DMS114 treated with DMSO at 0.1 percent for 48 hours (cell line): ENCODE data around the gene BHLHE23.

Experiments used
- DNase-seq: peaks from one replicate; lab custom pipeline; 2025; ENCODE audit not compliant: unreplicated experiment; lab: John Stamatoyannopoulos, UW

Gene BHLHE23

DNA sequence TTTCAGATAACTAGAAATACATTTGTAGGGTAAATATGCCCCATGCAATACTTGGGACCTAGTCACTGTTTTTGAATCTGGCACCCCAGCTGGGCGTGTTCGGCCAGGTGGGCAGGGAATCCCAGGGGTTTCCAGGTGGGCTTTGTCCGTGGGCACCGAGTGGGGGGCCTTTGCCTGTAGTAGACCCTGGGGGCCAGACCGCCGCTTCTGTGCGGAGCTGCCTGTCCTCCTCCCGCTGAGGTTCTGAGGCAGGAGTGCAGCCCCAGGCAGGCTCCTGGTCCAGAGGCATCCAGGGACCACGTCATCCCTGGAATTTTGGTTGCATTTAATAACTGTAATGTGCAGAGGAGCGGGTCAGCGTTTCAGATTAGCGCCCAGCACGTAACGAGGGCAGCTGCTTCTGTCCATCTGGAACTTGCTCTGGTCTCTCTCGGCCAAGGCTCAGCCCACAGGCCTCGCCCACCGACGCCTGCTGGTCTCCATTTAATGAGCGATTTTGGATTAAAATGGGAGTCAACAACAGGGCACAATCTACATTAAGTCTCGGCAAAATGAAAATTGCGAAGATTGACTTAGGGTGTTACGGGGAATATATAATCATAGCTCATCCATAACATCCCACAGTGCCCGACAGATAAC, 12.8 kb downstream of the BHLHE23 start:
- DNase-seq: no peak

DNA sequence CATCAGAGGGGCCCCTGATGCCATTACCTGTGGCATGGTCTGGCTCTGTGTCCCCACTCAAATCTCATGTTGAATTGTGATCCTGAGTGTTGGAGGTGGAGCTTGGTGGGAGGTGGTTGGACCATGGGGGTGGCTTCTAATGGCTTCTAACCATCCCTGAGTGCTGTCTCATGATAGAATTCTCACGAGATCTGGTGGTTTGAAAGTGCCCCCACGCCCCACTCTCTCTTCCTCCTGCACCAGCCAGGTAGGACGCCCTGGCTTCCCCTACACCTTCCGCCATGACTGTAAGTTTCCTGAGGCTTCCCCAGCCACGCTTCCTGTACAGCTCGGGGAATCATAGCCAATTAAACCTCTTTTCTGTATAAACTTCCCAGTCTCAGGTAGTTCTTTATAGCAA, 14.9 kb downstream of the BHLHE23 start:
- DNase-seq: no peak

DNA sequence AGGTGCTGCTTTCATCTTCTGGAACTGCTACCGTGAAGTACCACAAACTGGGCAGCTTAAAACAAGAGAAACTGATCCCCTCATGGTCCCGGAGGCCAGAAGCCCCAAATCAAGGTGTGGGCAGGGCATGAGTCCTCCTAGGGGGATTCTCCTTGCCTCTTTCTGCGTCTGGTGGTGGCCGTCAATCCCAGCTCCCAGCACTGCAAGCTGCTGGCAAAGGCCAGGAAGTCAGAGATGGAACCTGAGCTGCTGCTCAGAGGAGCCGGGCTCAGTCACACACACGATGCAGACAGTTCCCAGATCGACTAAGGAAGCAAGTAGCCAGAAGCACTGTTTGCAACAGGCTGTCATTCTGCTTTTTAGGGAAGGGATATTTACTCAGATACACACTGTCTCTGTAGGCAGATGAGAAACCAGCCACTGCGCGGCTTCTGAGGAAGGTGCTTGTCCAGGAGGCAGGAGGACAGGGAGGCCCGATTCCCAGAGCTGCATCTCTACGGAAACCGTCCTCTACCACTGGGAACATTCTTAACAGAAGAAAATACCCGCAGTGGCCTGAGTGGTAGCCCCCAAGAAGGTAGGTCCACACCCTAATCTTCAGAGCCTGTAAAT, 15.5 kb downstream of the BHLHE23 start:
- DNase-seq: no peak

DNA sequence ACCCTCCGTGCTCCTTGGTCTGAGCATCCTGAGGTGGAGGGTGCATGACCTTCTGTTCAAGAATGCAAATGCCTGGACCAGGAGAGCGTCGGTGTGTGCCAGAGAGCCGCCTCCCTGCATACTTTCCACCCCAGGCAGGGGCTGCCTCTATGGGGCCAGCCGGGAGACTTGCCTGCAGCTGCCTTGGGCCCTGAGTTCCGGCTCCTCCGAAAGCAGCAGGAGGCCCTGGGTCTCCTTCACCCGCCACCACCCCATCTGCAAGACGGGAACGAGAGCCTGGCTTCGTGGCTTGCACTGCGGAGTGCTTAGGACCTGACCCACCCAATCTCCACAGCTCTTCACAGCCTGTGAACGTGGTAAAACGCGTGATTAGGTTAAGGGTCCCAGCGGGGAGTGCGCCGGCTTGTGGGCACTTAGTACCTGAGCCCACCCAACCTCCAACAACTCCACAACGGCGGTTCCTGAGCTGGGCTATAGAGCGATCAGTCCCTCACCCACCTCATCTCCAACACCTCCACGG, 16.4 kb downstream of the BHLHE23 start:
- no peak for DNase-seq

DNA sequence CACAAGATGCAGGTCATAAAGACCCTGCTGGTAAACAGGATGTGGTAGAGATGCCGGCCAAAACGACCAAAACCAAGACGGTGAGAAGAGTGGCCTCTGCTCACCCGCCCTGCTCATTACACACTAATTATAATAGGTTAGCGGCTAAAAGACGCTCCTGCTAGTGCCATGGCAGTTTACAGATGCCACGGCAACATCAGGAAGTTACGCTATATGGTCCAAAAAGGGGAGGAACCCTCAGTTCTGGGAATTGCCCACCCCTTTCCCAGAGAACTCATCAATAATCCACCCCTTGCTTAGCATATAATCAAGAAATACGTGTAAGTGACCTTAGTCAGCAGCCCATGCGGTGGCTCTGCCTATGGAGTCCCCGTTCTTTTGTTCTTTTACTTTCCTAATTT, 17.6 kb downstream of the BHLHE23 start:
- no peak for DNase-seq

DNA sequence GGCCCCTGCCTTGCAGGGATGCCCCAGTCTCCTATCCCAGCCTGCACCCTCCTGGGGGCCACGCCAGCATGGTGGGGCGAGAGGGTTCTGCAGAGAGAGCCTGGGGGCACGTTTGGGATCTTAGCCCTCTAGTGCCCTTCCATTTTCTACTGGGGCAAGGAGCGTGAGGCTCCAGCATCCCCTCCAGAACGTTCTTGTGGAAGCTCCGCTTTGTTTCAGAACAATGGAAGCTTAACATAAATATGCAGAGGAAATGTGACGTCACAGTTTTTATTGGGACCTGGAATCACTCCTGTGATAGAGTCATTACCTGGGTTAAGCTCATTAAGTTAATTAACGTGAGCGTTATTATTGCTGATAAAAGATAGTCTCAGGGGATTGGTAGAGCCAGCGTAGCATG, 19.6 kb downstream of the BHLHE23 start:
- no peak for DNase-seq

DNA sequence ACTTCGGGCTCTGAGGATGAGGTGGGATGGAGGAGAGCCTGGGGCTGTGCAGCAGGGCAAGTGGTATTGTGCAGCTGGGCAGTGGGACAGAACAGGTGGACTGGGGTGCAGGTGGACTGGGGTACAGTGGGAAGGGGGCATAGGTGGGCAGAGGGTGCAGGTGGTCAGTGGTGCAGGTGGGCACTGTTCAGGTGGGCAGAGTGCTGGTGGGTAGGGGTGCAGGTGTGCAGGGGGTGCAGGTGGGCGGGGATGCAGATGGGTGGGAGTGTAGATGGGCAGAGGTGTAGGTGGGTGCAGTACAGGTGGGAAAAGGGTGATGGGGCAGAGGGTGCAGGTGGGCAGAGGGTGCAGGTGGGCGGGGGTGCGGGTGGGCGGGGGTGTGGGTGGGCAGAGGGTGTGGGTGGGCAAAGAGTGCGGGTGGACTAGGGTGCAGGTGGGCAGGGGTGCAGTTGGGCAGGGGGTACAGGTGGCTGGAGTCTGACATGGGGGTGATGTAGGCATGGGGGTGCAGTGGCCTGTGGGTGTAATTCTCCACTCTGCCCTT, 20.4 kb downstream of the BHLHE23 start:
- no peak for DNase-seq

DNA sequence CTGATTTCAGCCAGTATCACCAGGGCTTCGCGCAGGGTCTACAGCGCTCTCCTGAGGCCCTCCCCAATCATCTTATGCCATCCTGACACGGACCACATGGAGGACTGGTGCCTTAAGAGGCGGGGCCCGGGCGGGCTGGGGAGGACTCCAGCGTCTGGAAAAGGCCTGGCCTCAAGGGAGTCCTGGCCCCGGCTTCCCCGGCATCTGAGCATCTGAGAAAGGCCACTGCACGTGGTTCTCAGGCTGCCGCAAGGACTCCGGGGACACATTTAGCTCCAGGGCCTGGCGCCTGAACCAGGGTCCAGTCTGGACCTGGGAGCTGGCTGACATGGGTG, 21.4 kb downstream of the BHLHE23 start:
- no peak for DNase-seq

DNA sequence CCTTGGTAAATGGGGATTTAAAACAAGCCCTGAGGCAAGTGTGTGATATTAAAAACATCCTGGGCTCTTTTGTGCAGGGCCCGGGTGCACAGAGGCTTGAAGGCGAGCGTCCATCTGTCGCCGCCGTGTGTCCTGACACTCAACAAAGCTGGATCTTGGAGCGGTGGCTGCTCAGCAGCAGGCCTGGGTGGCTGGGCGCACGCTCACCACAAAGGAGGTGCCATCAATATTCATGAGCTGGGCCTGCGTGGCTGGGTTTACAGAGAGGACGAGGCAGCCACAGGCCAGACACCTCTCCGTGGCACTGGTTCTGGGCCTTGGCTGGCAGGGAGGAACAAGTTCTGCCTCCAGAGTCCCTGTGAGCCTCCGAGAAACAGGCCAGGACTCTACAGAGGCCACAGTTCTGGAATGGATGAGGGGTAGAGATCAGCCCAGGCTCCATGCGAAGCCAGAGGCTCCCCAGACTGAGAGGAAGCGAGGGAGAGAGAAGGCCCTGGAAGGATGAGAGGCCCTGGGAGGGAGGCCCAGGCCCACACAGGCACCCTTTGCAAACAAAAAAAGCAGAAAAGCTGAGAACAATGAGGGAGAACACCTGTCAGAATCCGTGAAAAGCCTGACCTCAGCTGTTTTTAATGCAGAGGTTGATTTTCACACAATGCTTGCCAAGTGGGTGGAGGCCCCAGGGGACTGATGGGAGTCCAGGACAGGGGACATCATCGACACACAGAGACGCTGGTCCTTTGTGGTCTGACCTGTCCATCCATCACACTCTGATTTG, 21.9 kb downstream of the BHLHE23 start:
- no peak for DNase-seq

DNA sequence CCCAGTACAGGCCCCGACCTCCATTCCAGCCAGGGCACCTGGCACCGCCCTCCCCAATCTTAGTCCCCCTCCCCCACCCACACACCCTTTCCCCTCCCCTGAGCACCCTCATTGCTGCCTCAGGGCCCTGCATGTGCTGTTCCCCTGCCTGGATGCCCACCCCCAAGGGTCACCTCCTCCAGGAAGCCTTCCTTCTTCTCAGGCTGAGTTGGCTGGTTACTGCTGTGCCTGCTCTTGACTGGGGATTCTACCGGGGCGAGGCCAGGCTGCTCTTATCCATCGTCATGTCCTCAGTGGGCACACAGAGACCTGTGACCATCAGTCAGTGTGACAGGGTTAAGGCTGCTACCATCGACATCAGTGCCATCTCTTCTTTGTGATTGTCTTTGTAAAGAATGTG, 23.6 kb downstream of the BHLHE23 start:
- DNase-seq: no peak

DNA sequence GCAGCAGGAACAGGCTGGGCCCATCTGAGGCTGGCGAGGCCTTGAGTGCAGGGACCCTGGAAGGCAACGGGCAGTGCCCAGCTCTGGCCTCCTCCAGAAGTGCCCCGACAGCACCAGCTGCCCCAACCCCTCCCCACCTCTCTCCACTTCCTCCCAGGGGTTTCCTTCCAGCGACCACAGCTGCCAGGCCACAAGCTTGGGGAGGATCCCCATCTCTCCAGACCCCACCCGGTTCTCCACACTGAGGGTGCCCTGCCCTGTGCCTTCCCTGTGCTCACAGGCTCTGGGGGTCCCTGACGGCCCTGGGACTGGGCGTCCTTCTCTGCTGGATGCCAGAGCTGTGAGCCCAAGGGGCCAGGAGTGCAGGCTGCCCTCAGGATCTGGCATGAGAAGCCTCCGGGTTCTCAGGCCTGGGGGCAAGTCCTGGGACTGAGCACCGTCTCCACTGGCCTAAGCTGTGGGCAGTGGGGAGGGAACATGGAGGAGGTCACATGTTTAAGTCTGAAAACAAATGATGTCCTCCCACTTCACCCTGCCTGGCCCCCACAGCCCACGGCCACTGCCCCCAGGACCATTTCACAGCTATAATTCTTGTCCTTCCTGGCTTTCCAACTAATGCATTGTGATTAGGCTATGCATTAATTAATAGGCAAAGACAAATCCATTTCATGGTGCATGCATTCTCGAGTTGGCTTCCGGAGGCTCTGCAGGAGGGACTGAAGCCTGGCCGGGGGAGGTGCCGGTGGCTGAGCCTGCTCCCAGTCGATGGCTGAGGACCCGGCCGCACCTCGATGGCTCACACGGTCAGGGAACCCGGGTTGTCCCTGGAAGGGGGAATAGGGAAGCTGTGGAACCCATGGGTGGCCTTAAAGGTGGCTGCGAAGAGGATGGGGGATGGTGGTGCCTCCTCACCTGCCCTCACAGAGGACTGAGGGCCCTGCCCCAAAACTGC, 24.4 kb downstream of the BHLHE23 start:
- DNase-seq: no peak

DNA sequence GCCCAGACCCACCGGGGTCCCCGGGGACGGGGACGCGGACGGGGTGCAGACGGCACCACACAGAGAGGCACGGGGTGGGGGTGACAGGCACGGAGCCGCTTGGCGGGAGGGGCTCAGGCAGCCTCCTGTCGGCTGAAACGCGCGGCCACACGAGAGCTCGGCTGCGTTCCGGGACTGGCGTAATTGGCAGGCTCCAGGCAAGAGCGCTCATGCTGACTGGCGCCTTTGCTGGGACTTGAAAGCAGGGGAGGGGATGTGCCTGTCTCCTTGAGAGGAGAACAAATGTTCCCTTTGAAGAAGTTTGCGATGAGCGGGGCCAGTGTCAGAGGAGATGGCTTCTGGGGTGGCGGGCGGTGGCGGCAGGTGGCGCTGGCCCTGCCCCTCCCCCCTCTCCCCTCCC, 25.8 kb downstream of the BHLHE23 start:
- no peak for DNase-seq

DNA sequence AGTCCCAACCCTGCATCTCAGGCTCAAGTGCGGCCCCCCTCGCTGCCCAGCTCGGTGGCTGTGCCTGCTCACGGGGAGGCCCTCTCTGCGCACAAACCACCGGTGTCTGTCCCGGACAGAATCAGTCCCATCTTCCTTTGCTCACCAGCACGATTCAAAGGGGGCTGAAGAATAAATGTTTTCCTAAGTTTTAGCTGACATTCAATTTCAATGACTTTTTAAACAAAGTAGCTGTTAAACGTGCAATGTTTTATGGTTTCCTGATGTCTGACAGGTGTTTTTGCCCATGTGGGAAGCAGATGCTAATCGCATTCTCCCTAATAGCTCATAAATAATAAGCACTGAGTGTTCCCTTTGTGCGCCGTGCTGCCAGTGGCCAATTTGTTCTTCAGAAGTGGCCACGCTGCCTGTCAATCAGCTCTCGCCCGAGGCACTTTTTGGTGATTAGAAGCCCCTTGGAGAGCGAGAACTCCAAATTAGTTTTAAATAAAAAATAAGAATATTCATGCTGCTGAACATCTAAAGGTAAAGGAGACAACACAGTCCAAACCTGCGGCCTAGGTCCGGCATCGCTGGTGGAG, 26.3 kb downstream of the BHLHE23 start:
- no peak for DNase-seq

DNA sequence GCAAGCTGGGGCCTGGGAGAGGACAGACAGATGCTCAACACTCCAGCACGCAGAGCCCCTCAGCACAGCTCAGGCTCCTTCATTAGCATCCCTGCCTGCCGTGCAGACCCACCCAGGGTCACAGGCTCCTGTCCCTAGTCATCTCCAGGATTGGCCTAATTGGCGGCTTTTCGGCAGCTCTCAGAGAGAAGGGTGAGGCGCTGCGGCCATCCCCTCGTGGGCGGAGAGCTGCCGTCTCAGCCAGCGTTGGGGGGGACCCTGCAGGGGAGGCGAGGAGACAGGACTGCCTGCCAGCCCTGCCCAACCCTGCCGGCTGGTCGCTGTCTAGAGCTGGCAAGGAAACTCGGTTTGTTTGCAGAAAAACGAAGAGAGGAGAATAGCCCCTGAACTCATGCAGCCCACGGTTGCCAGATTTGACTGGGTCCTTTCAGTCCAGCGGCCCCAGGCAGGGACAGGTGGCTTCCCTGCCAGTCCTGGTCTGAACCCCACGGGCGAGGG, 26.8 kb downstream of the BHLHE23 start:
- no peak for DNase-seq

DNA sequence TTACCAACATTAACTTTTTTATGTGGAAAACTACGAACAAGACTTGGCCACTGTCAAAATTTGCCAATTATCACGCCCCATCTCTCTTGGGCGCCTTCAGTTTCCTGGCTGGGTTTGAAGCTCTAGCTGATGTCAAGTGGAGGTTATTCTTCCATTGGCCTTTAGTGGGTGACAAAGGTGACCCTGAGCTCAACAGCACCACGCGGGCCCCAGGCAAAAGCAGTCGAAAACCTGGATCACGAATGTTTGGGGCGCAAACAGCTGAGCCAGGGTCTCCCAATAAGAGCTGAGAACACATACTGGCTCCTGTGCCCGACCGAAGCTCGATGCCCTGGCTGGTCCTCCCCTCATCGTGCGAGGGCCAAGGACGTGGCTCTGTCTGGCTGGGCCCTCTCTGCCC, 27.5 kb downstream of the BHLHE23 start:
- no peak for DNase-seq

DNA sequence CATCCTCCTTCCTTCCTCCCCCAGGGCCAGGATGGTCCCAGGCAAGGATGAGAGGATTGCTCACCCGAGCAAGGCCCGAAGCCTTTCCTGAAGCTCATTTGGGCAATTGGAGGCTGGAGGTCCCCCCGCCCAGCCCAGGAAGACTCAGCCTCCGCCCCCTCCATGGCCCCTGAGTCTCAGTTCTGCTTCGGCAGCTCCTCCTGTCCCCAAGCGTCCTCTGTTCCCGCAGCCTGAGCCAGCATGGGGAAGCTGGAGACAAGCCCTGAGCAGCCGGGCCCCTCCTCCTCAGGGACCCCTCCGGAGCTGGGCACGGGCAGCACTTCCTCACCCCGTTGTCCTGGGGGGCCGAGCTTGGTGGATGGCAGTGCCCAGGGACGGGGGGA, 28.2 kb downstream of the BHLHE23 start:
- DNase-seq: no peak

DNA sequence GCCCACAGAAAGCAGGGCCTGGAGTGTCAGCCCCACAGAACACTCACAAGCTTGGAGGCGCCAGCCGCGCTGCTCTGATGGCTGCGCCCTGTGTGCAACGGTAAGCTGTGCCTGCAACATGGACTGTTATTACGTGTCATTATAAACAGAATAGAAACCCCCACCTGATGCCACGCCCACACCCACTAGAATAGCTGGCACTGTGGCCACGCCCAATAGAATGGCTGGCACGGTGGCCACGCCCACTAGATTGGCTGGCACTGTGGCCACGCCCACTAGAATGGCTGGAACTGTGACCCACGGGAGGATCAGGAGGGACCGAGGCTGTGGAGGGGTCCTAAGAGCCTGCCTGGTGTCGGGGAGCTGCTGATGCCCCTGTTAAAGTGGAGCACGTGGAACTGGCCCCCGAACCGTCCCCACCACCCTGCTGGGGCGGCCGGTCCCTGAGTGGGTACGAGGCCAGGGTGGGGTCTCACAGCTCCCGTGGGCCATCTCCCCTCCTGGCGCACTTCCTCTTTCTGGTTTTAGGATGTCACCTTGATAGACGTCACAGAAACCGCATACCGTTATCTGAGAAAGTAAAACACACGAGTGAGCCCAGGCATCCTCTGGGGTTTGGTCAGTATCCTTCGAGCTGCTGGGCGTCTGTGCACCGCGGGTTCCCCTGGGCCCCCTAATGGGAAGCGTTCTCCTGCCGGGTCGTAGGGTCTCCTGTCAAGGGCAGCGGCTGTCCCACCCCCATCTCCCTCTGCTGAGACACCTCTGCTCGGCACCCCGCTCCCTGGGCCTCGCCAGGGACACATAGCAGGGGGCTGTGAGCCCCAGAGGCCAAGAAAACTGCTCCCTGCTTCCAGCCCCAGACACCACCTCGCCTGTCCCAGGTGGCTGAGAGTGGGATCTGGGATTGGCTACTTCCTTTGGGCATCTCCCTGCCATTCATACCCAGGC, 28.9 kb downstream of the BHLHE23 start:
- DNase-seq: no peak

DNA sequence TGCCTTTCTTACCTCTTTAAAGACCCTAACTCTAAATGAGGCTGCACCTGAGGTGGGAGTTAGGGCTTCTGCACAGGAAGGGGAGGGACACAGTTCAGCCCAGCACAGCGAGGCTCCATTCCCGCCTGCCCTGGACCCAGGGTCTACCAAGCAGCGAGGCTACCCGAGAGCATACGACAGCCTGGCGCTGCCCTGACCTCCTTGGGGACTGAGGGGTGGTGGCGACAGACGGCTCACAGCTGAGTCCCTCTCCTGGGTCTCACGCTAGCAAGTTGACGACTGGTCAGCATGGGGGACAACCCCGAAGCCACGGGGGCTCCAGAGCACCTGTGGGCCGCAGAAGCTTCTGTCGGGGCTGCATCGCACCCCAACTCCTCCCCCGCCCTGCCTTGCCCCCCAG, 29.9 kb downstream of the BHLHE23 start:
- no peak for DNase-seq

DNA sequence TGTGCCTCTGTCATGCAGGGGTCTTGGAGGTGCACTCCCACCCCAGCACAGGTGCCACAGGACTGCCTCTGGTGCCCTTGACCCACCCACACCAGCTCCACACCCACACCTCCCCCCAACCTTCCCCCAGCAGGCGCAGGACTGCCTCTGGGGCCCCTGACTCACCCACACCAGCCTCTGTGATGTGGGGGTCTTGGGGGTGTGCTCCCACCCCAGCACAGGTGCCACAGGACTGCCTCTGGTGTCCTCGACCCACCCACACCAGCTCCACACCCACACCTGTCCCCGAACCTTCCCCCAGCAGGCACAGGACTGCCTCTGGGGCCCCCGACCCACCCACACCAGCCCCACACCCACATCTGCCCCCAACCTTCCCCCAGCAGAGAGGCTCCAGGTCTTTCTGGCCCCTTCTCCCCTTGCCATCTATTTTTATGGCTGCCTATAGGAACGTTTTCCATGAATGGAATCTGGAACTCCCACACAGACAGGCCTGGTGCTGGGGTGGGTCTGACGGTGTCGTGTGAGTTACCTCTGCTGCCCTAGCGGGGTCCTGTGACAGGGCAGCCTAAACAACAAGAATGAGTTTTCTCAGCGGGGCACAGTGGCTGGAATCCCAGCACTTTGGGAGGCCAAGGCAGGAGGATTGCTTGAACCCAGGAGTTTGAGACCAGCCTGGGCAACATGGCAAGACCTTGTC, 30.8 kb downstream of the BHLHE23 start:
- DNase-seq: no peak
